Stomach smooth muscle (tissue), 2 donors: Measurements from ENCODE around the gene MAST2.
"Not testable (repeated sequence)": the region's sequence is repeated elsewhere in the genome, so short reads cannot be mapped to it uniquely, and the experiment has no call there.

Experiments
- H3K27ac ChIP-seq: one replicate; pipeline ENCODE4 v1.7.0; 2013; ENCODE audit warnings: mild to moderate bottlenecking, low read length, inconsistent platforms
- H3K27me3 ChIP-seq, 2 donors: one replicate each; pipeline ENCODE4 v1.7.0; 2013; ENCODE audit warnings: low read length in 2 of 2; ENCODE audit not compliant: insufficient read depth in 2 of 2, control insufficient read depth in 1 of 2
- H3K36me3 ChIP-seq, 2 donors: one replicate each; pipeline ENCODE4 v1.7.0; 2013; ENCODE audit warnings: low read length in 2 of 2; ENCODE audit not compliant: control insufficient read depth in 2 of 2, insufficient read depth in 2 of 2
- H3K4me1 ChIP-seq: one replicate; pipeline ENCODE4 v1.7.0; 2013; ENCODE audit warnings: low read length; ENCODE audit not compliant: control insufficient read depth, insufficient read depth
- H3K4me3 ChIP-seq, 2 donors: one replicate each; pipeline ENCODE4 v1.7.0; 2013; ENCODE audit warnings: low read length in 2 of 2
- H3K9ac ChIP-seq, 2 donors: one replicate each; pipeline ENCODE4 v1.7.0; 2013; ENCODE audit warnings: low read length in 2 of 2, mild to moderate bottlenecking in 1 of 2
- H3K9me3 ChIP-seq, 2 donors: one replicate each; pipeline ENCODE4 v1.7.0; 2013; ENCODE audit warnings: low read length in 2 of 2; ENCODE audit not compliant: control insufficient read depth in 2 of 2
- donor health status: healthy.
- donor health status: Pancreatic carcinoma.

MAST2 gene

DNA sequence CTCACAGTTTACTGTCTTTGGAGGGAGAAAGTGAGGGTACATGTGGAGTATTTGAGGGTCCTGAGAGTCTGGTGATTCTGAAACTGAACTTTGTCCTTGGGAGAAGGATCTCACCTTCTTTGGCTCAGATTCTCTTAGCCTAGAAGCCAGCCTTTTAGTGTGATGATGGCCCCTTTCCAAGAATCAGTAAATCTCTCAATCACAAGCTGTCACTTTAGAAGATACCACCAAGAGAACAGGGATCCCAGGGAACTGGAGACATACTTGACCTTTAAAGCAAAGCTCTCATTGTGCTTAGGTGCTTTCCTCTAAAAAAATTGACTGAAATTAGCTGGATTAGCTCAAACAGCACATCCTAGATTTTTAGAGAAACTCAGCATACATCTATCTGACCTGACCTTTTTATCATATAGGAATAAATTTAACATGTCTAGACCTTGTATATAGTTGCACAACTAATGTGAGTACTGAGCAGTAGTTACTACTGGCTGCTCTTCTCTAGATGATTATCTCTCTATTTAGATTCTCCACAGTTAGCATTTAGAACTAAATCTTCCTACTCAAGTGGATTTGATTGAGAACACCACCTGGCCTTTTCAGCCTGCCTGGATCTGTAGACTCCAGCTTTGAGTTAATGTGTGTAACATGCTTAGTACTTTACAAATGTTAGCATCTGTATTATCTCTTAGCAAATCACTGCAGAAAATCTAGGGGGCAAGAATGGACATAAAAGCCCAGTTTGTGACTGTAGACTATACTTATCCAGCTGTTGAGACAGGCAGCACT is 157.7 kb downstream of the MAST2 start:
- no peak overlapping the region for H3K9ac ChIP-seq
- no peak overlapping the region for H3K27ac ChIP-seq
- H3K4me1 ChIP-seq: peaks cover 3% of the 10 kb centered on the region
- no peaks in the 10 kb centered on the region for H3K27me3 ChIP-seq
- H3K36me3 ChIP-seq: no peaks in the 10 kb centered on the region
- H3K9me3 ChIP-seq: no peaks in the 10 kb centered on the region
- no peak overlapping the region for H3K4me3 ChIP-seq

DNA sequence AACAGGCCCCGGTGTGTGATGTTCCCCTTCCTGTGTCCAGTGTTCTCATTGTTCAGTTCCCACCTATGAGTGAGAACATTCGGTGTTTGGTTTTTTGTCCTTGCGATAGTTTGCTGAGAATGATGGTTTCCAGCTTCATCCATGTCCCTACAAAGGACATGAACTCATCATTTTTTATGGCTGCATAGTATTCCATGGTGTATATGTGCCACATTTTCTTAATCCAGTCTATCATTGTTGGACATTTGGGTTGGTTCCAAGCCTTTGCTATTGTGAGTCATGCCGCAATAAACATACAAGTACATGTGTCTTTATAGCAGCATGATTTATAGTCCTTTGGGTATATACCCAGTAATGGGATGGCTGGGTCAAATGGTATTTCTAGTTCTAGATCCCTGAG is 158.5 kb downstream of the MAST2 start:
- not testable (repeated sequence) for H3K4me3 ChIP-seq, H3K27ac ChIP-seq

DNA sequence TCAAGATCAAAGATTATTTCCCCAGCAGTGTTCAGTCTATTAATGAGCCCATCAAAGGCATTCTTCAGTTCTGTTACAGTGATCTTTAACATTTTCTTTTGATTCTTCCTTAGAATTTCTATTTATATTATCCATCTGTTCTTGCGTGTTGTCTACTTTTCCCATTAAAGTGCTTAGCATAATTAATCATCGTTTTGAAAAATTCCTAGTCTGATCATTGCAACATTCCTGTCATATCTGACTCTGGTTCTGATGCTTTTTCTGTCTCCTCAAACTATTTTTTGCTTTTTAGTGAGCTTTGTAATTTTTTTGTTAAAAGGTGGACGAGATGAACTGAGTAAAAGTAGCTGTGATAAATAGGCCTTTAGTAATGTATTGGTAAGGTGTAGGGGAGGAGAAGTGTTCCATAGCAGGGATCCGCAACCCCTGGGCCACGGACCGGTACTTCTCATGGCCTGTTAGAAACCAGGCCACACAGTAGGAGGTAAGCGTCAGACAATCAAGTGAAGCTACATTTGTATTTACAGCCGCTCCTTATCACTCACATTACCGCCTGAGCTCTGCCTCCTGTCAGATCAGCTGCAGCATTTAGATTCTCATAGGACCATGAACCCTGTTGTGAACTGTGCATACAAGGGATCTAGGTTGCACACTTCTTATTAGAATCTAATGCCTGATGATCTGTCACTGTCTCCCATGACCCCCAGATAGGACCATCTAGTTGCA is 165.7 kb downstream of the MAST2 start:
- Histone ChIP-seq H3K9me3 (no peaks in the 10 kb centered on the region), H3K4me1 (no peaks in the 10 kb centered on the region), H3K27ac (peak overlapping the region; percentile 63), H3K4me3 (no peak overlapping the region), H3K9ac (no peak overlapping the region), H3K27me3 (no peaks in the 10 kb centered on the region), H3K36me3 (no peaks in the 10 kb centered on the region)

More for the DNA sequence above, 158.5 kb downstream of the MAST2 start:
- H3K36me3 ChIP-seq, H3K9ac ChIP-seq, H3K27me3 ChIP-seq, H3K4me1 ChIP-seq, H3K9me3 ChIP-seq: not testable (repeated sequence)

DNA sequence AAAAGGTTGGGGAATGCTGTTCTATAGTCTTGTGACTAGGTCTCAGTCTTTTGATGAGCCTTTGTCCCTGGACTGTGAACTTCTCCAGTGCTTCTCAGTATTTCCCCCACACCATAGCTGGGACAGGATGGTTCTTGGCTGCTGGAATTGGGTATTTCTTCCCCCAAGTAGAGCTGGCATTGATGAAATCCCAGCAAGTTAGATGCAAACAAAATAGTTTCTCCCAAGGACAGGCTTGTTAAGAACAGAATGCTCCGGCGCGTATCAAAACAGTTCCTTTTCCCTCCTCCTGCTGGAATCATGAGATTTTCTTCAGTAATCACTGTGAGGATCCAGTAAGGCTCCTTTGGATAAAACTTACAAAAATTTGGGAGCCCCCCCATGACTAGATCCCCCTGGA is 166.5 kb downstream of the MAST2 start:
- Histone ChIP-seq H3K9me3 (no peaks in the 10 kb centered on the region), H3K4me3 (no peak overlapping the region), H3K27me3 (no peaks in the 10 kb centered on the region), H3K4me1 (no peaks in the 10 kb centered on the region), H3K36me3 (no peaks in the 10 kb centered on the region), H3K27ac (peak overlapping the region; percentile 63), H3K9ac (no peak overlapping the region)

DNA sequence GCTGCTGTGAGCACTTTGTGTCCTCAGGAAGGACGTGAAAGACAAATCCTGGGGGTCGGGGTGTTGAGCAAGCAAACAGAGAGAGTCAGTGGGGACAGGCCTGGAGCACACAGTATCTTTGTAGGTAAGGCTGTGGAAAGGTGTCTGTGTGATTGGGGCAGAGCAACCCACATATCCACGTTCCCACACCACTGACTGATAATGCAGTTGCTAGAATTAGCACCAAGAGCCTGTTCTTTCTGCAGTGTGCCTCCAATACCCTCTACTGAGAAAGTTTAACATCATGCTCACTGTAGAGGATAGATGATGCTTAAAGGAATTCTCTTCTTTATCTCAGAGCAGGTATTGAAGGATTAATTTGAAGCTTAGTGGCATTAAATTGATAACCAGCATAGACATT is 167.9 kb downstream of the MAST2 start:
- H3K4me3 ChIP-seq: no peak overlapping the region
- H3K27me3 ChIP-seq: no peaks in the 10 kb centered on the region
- no peak overlapping the region for H3K9ac ChIP-seq
- H3K4me1 ChIP-seq: no peaks in the 10 kb centered on the region
- H3K27ac ChIP-seq: no peak overlapping the region
- no peaks in the 10 kb centered on the region for H3K36me3 ChIP-seq
- no peaks in the 10 kb centered on the region for H3K9me3 ChIP-seq

DNA sequence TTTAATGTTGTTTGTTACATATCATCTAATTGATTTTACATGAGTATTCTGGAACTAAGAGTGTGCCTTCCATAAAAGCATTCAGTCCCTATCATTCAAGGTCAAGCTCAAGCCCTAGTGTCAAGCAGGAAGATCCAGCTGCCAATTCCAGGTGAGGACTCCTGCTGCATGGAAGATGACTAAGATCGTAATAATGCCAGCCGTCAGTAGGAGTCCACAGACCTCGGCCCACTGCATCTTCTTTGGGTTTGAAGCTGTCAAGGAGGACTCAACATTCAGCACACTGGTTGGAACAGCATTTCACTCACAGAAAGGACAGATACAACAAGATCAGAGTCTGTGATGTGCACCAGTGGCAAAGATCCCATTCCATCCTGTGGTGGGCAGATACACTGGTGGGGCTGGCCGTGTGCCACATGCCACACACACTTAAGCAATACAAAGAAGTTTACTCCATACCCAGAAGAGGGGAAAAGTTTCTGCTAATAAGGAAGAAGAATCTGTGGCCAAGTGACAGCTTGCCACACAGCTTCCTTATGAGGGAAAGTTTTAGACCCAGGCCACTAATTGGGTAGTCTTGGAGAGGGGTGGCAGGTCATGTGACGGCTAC is 168.6 kb downstream of the MAST2 start:
- H3K27me3 ChIP-seq: no peaks in the 10 kb centered on the region
- H3K9ac ChIP-seq: no peak overlapping the region
- no peak overlapping the region for H3K27ac ChIP-seq
- H3K4me1 ChIP-seq: no peaks in the 10 kb centered on the region
- no peak overlapping the region for H3K4me3 ChIP-seq
- H3K36me3 ChIP-seq: no peaks in the 10 kb centered on the region
- H3K9me3 ChIP-seq: no peaks in the 10 kb centered on the region

DNA sequence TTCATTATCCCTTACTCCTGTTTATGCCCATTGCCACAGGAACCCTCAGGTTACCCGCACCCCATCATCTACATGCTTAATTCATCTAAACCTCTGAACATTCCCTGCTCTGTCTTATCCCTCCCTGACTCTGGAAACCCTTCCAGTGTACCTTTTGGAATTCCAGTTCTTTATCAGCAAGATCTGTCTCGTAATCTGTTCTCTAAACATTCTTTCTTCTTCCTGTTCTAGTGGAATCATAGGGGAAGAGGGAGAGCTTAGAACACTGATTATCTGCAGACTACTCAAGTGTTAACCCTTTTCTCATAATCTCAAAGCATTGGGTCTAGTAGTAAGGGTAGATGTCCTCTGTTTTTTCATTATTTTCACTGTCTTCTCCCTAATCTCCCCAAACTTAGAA is 169.2 kb downstream of the MAST2 start:
- H3K9ac ChIP-seq: no peak overlapping the region
- no peaks in the 10 kb centered on the region for H3K27me3 ChIP-seq
- H3K4me3 ChIP-seq: no peak overlapping the region
- H3K4me1 ChIP-seq: no peaks in the 10 kb centered on the region
- no peaks in the 10 kb centered on the region for H3K36me3 ChIP-seq
- no peak overlapping the region for H3K27ac ChIP-seq
- H3K9me3 ChIP-seq: no peaks in the 10 kb centered on the region

DNA sequence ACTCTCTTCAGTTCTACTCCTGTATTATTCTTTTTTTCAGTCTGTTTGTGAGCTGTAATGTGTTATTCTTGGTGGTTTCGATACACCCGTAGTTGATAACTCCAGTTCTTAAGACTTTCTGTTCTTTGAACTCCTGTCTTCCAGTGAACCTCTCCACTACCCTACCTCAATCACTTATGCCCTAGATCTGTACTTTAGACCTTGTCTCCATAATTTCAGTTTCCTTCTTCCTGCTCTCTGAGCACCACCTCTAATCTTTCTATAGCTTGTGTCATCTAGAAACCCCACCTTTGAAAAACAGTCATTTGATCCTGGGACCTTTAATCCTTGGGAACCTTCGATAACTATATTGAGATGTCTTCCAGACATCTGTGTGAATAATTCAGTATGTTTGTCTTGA is 169.7 kb downstream of the MAST2 start:
- Histone ChIP-seq H3K27ac (no peak overlapping the region), H3K9ac (no peak overlapping the region), H3K36me3 (no peaks in the 10 kb centered on the region), H3K4me1 (no peaks in the 10 kb centered on the region), H3K27me3 (no peaks in the 10 kb centered on the region), H3K4me3 (no peak overlapping the region), H3K9me3 (no peaks in the 10 kb centered on the region)

DNA sequence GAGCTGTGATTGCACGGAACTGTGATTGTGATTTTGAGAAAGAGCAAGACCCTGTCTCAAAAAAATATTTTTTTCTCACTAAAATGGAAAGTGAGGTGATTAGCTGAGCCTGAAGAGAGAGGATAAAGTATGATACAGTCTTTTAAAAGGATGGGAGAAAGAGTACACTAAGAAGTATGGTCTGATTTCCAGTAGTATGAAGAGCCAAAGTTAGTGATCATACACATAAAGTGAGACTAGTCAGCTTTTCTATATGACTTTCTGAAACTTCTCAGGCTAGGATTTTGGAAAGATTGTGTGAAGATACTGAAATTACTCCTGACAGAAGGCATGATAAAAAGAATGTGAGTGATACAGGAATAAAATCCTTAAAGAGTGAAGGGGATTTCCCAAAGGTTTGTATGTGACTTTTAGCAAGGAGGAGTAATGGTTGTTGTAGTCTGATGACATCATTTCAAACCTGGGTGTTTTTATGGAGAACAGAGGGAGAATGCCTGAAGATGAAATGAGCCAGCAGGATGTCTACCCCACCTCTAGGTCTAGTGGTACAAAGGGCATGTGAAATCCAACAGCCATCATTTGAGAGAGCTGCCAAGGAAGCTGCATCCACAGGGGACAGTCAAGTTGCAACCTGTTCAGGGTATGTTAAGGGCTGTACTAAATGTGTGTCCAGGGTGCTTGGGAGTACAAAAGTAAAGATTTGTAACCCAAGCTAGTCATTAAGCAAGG is 171.3 kb downstream of the MAST2 start:
- Histone ChIP-seq H3K4me3 (no peak overlapping the region), H3K27me3 (no peaks in the 10 kb centered on the region), H3K9me3 (no peaks in the 10 kb centered on the region), H3K9ac (no peak overlapping the region), H3K36me3 (no peaks in the 10 kb centered on the region), H3K4me1 (peaks cover 4% of the 10 kb centered on the region), H3K27ac (no peak overlapping the region)

- Histone ChIP-seq H3K27ac (no peak overlapping the region), H3K27me3 (no peaks in the 10 kb centered on the region), H3K4me3 (no peak overlapping the region), H3K4me1 (peaks cover 4% of the 10 kb centered on the region), H3K9me3 (no peaks in the 10 kb centered on the region), H3K36me3 (no peaks in the 10 kb centered on the region), H3K9ac (no peak overlapping the region)
These were observed 173.2 kb downstream of the MAST2 start for GRCh38 chr1:45976623-45977022.
